Fibroblast of skin of scalp (primary cell): ENCODE measurements around the gene PAPLN.
A peak's percentile ranks its signal among the peaks of the same experiment; 100 is the strongest.

Experiments used
- DNase-seq: peaks from one replicate; pipeline ENCODE4 v3.0.0-alpha.2; 2013

Gene PAPLN

DNA sequence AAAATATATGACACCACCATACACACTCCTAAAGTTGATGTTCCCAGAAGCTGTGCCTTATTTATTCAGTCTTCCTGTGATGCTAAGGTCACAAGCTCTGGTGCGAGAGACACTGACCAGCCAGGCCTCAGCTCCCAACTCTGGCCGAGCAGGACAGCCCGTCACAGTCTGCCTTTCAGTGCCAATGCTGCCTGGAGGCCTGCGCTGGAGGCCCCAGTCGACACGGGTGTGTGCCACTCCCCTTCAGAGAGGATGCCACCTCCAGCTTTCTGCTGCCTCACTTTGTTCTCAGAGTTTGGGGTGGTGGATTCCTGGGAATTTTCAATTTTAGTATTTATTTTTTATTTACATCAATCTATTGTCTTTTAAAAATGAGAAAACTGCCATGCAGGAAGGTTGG lies 7.3 kb upstream of the PAPLN start:
- DNase-seq = no peak

DNA sequence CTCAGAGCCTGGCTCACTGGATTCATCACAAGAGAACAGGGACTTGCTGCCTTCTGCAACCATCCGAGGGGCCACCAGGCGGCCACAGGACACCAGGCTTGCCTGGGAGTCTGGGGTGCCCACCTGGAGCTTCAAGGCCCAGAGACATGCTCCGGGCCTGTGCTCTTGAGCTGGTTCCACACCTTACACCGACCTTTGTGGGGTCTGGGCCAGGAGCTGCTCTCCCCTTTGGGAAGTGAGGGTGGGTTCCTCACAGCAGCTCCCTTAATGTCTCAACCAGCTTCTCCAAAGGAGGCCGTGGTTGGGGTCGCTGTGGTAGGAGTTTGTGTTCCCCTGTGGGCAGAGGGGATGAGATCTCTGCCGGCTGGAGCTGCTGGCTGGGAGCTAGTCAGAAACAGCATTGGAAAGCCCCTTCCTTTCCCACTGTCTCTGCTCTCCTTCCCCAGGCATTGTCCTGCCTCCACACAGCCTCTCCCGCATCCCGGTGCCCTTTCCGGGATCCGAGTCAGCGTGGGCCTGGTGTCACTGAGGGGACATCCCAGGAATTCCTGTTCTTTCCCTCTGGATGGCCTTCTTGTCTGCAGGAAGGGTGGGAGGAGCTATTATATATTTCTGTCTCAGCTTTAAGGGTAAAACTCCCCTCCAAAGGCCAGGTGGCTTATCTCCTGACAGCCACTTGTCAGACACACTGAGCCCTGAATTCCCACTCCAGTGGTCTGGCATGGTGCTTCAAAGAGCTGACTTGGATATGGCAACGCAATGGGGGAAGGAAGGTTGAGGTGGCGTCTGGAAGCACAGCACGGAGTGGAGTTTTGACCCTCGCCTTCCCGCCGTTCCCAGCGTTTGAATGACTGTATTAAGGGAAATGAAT lies 5.1 kb upstream of the PAPLN start:
- no peak for DNase-seq

DNA sequence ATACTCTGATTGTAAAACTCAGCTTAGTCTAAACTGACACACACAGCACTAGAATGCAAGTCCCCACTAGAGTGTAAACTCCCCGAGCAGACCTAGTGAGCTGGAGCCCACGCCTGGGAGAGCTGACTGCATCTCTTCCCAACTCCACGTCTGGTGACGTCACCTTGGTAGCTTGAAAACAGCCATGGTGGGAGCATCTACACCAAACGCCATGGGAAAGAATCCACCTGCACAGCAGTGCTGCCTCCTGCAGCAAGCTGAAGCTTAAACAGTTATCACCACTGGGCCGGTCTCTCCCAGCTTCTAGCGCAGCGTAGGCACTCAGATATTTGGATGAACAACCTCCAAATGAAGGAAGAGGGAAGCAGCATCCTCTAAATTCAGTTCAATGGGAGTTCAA lies 4.3 kb upstream of the PAPLN start:
- no peak for DNase-seq

- DNase-seq = no peak
These were observed 3.7 kb upstream of the PAPLN start for GRCh38 chr14:73233564-73233963.

DNA sequence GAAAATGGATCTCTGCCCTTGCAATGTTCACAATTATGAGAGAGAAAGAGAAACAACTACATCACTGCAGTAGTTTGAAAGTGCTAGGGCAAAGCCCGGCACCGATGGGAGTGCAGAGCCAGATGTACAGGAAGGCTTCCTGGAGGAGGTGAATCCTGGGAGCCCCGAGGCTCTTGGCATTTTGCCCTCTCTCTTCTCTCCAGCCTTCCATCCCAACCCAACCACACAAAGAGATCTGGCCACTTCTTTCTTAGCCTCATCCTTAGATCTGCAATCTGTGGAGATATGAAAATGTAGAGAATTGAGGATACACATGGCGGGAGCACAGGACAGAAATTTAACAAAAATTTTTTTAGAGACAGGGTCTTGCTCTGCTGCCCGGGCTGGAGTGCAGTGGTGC lies 3.3 kb upstream of the PAPLN start:
- DNase-seq = no peak

- DNase-seq = no peak
These were observed 2.5 kb upstream of the PAPLN start for GRCh38 chr14:73234586-73235394.

- DNase-seq = no peak
These were observed 1.7 kb upstream of the PAPLN start for GRCh38 chr14:73235531-73236155.

DNA sequence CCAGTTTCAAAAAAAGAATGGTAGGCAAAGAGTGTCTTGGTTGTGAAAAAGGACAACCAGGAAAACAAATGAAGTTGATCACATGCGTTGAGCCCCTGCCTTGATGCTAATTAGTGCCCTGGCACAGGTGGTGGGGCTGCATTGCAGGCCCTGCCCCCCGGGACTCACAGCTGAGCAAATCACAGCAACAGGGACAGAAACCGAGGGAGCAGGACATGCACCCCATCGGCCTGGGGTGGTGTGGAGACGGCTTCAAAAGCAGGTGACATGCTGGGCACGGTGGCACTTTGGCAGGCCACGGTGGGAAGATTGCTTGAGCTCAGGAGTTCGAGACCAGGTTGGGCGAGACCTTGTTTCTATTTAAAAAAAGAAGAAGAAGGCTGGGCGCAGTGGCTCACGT lies 1.1 kb upstream of the PAPLN start:
- DNase-seq = no peak

- DNase-seq = no peak
These were observed 521 bp upstream of the PAPLN start for GRCh38 chr14:73236752-73237218.

- no peak for DNase-seq
These were observed 599 bp downstream of the PAPLN start for GRCh38 chr14:73237786-73238423.

GRCh38 chr14:73238424-73238852 lies 1.1 kb downstream of the PAPLN start:
- peak; percentile 91 for DNase-seq

GRCh38 chr14:73238941-73239340 lies 1.6 kb downstream of the PAPLN start:
- no peak for DNase-seq

- DNase-seq = peak; percentile 73
These were observed 2.3 kb downstream of the PAPLN start for GRCh38 chr14:73239393-73240241.

GRCh38 chr14:73240816-73241480 lies 3.6 kb downstream of the PAPLN start:
- no peak for DNase-seq

DNA sequence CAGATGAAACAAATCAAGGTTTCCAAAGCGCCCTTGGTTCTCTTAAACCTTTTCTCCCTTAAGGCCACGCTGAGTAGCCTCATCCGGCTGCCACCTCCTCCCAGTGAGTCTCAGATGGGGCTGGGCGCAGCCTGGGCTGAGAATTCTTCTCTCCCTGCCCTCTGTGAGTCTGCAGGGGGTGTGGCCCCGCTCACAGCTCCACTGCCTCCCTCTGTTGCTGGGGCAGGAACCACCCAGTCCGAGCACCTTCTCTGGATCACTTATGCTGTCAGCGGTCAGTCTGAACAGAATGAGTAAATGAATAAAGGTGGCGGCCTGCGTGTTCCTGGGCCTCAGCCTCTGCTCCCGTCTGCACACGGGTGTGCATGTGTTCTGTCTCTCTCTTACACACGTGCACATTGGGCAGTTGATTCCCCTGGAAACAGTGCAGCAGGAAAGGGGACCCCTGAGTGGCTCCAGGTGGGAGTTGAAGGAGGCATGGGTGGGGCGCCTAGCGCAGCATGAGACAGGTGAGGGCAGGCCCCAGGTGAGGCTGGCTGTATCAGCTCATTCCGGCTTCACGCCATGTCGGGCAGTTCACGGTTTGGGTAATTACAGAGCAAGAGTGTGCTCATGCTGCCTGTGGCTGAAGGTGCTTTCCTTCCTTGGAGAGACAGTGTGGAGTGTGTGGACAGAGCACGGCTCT lies 4.3 kb downstream of the PAPLN start:
- no peak for DNase-seq

DNA sequence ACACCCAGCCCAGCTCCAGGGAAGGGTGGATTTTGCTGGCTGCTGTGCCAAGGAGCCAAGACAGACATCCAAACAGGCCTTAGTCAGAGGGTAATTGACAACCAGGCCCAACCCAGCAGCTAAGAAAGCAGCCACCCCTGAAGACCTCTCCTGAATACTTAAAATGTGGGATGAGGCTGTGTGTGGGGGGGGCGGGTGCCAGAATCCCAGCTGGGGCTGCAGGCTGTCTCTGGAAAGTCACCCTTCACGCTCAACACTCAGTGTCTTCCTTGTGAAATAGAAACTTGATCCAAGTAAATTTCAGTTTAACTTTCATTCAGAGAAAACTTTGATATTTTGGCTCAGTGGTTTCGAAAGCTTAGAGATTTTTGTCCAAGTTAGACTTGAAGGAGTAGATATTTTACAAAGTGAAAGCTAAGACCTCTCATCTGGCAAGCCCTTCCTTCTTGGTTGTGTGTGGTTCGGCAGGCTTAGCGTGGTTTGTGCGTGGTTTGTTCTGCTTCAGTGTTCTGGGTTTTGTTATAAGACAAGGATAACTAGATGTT lies 5.1 kb downstream of the PAPLN start:
- no peak for DNase-seq

DNA sequence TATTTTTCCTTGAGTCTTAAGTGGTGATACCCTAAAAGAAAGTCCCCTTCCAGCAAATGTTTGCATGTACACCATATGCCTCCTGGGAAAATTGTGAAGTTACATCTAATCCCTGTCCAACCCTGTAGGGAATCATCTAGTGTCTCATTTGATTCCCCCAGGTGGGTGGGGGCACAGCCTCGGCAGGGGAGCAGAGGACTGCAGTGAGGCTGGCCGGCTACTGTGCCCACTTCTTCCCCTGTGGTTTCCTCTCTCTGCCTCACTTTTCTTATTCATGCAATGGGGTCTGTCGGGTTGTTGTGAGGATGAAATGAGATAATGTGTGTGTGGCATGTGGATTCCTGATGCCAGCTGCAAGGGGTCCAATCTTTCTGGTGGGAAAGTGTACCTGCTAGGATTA lies 6.0 kb downstream of the PAPLN start:
- DNase-seq = no peak

- no peak for DNase-seq
These were observed 6.4 kb downstream of the PAPLN start for GRCh38 chr14:73243748-73244147.

DNA sequence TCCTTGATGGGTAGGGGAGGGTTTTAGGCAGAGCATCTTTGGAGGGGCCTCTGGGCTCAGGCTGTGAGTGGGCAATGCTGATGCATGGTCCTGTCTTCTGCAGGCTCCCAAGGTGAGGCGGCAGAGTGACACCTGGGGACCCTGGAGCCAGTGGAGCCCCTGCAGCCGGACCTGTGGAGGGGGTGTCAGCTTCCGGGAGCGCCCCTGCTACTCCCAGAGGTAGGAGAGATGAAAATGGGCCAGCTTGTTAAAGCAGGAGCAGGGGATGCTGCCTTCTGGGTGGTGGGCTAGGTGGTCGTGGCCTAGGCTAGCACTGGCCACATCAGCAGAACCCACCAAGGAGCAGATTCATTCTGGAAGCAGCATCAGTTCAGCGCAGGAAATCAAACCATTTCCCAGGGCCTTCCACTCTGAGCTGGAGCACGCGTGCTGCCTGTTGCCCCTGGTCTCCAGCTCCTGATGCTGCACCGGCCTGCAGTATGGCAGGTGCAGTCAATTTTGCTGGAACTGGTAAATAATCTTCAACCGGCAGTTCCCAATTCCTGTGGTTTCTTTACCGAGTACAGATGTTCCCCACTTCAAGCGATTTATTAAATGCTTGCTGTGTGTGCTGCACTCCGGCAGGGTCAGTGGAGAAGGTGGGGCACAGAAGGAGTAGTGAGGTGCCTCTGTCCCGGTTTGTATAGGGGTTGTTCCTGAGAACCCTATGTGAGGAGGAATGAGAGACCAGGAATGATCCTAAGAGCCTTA lies 7.4 kb downstream of the PAPLN start:
- no peak for DNase-seq
